ENCODE data around the gene TMEM168. TPM values are rescaled to one million over a fixed set of nuclear protein-coding genes. Genes with fewer than 3 reads are reported as not detected.

TMEM168 gene
- total and polyA plus RNA-seq, 2 of the 13 experiments (the other 11 are each of a cell fraction or from before 2014, with no cell fraction given): 8.7 to 15.7 TPM

GRCh38 chr7:112828696-112829095 lies 38.5 kb upstream of the TMEM168 start:
- in situ Hi-C loops (cut with HindIII; ENCODE audit: extremely low pct_ligation_motif_present, low pct_unique_long_range_greater_than_20kb) (no loop called here), intact Hi-C loops (cut with micrococcal nuclease; ENCODE audit: unreplicated experiment) (no loop called here)
- Histone ChIP-seq H3K79me2 (ENCODE audit: insufficient read depth, low read length) (no peaks in the 10 kb centered on the region), H2AFZ (ENCODE audit: low read length) (no peak overlapping the region), H3K4me3 (replicated peaks in 1 of 3; ENCODE audit: insufficient read depth in 1 of 3, low read depth in 2 of 3, low read length in 3 of 3) (no peak overlapping the region), H3K36me3 (replicated peaks in 1 of 2; ENCODE audit: control insufficient read depth in 1 of 2, insufficient read depth in 2 of 2, low read length in 2 of 2) (0 out of 5 replicates have a peak, but pooled peaks cover 0 to 13% of the 10 kb centered on the region in 2 experiments), H3K27me3 (ENCODE audit: control insufficient read depth in 1 of 2, insufficient read depth in 2 of 2, low read length in 2 of 2) (no peaks in the 10 kb centered on the region), H3K9ac (ENCODE audit: insufficient read depth, low read depth, low read length) (no peak overlapping the region), H3K27ac (ENCODE audit: extremely low read length, insufficient read depth, low read length) (no peak overlapping the region), H4K20me1 (ENCODE audit: insufficient read depth, low read length) (no peaks in the 10 kb centered on the region), H3K9me3 (ENCODE audit: low read length) (peaks cover 19% of the 10 kb centered on the region), H3K4me1 (ENCODE audit: insufficient read depth, low read length) (no peaks in the 10 kb centered on the region), H3K4me2 (ENCODE audit: low read depth, low read length) (no peak overlapping the region)
- TF ChIP-seq TBP (CRISPR knock-in tag; IDR thresholded peaks at IDR 0.05): no peak
- TF ChIP-seq NRL (CRISPR knock-in tag; IDR thresholded peaks at IDR 0.05; ENCODE audit: borderline replicate concordance): no peak
- TF ChIP-seq TP53 (CRISPR knock-in tag; conservative IDR thresholded peaks at IDR 0.05): no peak
- peak; percentile 62; the same call in 1 of the 2 replicates for TF ChIP-seq ZFP1 (CRISPR knock-in tag; IDR thresholded peaks at IDR 0.05)
- FAIRE-seq (no peak), ATAC-seq (no peak), DNase-seq (ENCODE audit: low spot score) (no peak)
- POLR2A ChIA-PET: no interaction called here
- WGBS (ENCODE audit: low lambda C conversion rate): 3% methylated on average over 1 of the region's 1 CpG
- CTCF ChIA-PET (ENCODE audit: low intra/inter-chr PET ratio, low total read pairs): no interaction called here
- no TSS peak for BruUV-seq (replicated peaks)

DNA sequence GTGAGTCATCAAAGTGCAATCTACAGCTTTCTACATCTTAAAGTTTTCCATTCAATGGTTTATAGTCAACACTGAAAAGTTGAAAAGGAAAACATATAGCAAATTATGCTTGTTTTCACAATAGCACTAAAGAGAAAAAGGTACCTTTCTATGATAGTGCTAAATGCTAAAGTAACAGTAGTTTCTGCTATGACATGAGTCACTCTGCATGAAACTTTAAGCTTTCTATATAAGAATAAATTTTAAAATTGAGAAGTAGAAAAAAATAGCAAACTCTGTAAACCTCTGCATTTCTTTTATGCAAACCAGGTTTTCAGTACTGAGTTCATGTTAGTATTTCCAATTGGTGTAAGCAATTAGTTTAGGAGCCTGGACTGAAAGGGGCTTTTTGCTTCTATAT lies 31.2 kb upstream of the TMEM168 start:
- ChIA-PET CTCF (ENCODE audit: low intra/inter-chr PET ratio, low total read pairs) (no interaction called here), POLR2A (no interaction called here)
- FAIRE-seq: no peak
- H4K20me1 ChIP-seq (ENCODE audit: insufficient read depth, low read length): no peaks in the 10 kb centered on the region
- no peaks in the 10 kb centered on the region for H3K27me3 ChIP-seq (ENCODE audit: control insufficient read depth in 1 of 2, insufficient read depth in 2 of 2, low read length in 2 of 2)
- no peaks in the 10 kb centered on the region for H3K9me3 ChIP-seq (ENCODE audit: low read length)
- H3K79me2 ChIP-seq (ENCODE audit: insufficient read depth, low read length): no peaks in the 10 kb centered on the region
- H2AFZ ChIP-seq (ENCODE audit: low read length): no peak overlapping the region
- H3K4me2 ChIP-seq (ENCODE audit: low read depth, low read length): no peak overlapping the region
- intact Hi-C loops (cut with micrococcal nuclease; ENCODE audit: unreplicated experiment): no loop called here
- H3K4me1 ChIP-seq (ENCODE audit: insufficient read depth, low read length): no peaks in the 10 kb centered on the region
- in situ Hi-C loops (cut with HindIII; ENCODE audit: extremely low pct_ligation_motif_present, low pct_unique_long_range_greater_than_20kb): no loop called here
- no peak overlapping the region for H3K4me3 ChIP-seq (replicated peaks in 1 of 3; ENCODE audit: insufficient read depth in 1 of 3, low read depth in 2 of 3, low read length in 3 of 3)
- no peak for ATAC-seq
- H3K9ac ChIP-seq (ENCODE audit: insufficient read depth, low read depth, low read length): no peak overlapping the region
- no TSS peak for BruUV-seq (replicated peaks)
- H3K27ac ChIP-seq (ENCODE audit: extremely low read length, insufficient read depth, low read length): no peak overlapping the region
- DNase-seq (ENCODE audit: low spot score): no peak
- no peaks in the 10 kb centered on the region; a peak in 1 of 5 replicates for H3K36me3 ChIP-seq (replicated peaks in 1 of 2; ENCODE audit: control insufficient read depth in 1 of 2, insufficient read depth in 2 of 2, low read length in 2 of 2)
- TF ChIP-seq MED13 (CRISPR knock-in tag; IDR thresholded peaks at IDR 0.05): no peak
- no peak for TF ChIP-seq ZNF841 (CRISPR knock-in tag; IDR thresholded peaks at IDR 0.05; ENCODE audit: borderline replicate concordance)
- no peak for TF ChIP-seq ZNF33B (CRISPR knock-in tag; IDR thresholded peaks at IDR 0.05)
- TF ChIP-seq PAWR (CRISPR knock-in tag; IDR thresholded peaks at IDR 0.05; ENCODE audit: borderline replicate concordance): no peak
- no peak for TF ChIP-seq ZNF576 (CRISPR knock-in tag; IDR thresholded peaks at IDR 0.05)
- TF ChIP-seq ZSCAN25 (CRISPR knock-in tag; IDR thresholded peaks at IDR 0.05): no peak
- TF ChIP-seq, protein P1, sequence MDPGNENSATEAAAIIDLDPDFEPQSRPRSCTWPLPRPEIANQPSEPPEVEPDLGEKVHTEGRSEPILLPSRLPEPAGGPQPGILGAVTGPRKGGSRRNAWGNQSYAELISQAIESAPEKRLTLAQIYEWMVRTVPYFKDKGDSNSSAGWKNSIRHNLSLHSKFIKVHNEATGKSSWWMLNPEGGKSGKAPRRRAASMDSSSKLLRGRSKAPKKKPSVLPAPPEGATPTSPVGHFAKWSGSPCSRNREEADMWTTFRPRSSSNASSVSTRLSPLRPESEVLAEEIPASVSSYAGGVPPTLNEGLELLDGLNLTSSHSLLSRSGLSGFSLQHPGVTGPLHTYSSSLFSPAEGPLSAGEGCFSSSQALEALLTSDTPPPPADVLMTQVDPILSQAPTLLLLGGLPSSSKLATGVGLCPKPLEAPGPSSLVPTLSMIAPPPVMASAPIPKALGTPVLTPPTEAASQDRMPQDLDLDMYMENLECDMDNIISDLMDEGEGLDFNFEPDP (CRISPR knock-in tag; conservative IDR thresholded peaks at IDR 0.05): no peak
- TF ChIP-seq ZNF850 (CRISPR knock-in tag; conservative IDR thresholded peaks at IDR 0.05): no peak
- TF ChIP-seq, protein P2, sequence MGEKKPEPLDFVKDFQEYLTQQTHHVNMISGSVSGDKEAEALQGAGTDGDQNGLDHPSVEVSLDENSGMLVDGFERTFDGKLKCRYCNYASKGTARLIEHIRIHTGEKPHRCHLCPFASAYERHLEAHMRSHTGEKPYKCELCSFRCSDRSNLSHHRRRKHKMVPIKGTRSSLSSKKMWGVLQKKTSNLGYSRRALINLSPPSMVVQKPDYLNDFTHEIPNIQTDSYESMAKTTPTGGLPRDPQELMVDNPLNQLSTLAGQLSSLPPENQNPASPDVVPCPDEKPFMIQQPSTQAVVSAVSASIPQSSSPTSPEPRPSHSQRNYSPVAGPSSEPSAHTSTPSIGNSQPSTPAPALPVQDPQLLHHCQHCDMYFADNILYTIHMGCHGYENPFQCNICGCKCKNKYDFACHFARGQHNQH (CRISPR knock-in tag; IDR thresholded peaks at IDR 0.05): no peak
- no peak for TF ChIP-seq MTA1 (CRISPR knock-in tag; IDR thresholded peaks at IDR 0.05; ENCODE audit: borderline replicate concordance)
- no peak for TF ChIP-seq GZF1 (CRISPR knock-in tag; IDR thresholded peaks at IDR 0.05)
- TF ChIP-seq ZMYM3 (CRISPR knock-in tag; IDR thresholded peaks at IDR 0.05): no peak
